GM18867 (cell line): ENCODE measurements around the gene ANKAR.
"Not testable (repeated sequence)": the region's sequence is repeated elsewhere in the genome, so short reads cannot be mapped to it uniquely, and the experiment has no call there.

ENCODE experiments used
- ATAC-seq: cut with Tn5 transposase; IDR thresholded peaks from one replicate; pipeline ENCODE4 v1.9.1; 2021; ENCODE audit warnings: mild to moderate bottlenecking, moderate library complexity; ENCODE audit not compliant: unreplicated experiment

The ANKAR gene

DNA sequence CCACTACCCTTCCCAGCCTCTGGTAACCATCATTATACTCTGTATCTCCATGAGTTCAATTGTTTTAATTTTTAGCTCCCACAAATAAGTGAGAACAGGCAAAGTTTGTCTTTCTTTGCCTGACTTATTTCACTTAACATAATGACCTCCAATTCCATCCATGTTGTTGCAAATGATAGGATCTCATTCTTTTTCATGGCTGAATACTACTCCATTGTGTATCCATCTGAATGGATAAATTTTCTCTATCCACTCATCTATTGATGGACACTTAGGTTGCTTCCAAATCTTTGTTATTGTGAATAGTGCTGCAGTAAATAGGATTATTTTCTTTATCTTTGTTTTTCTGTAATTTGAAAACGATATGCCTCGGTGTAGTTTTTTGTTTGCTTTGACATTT lies 26.2 kb downstream of the ANKAR start:
- no peak for ATAC-seq

DNA sequence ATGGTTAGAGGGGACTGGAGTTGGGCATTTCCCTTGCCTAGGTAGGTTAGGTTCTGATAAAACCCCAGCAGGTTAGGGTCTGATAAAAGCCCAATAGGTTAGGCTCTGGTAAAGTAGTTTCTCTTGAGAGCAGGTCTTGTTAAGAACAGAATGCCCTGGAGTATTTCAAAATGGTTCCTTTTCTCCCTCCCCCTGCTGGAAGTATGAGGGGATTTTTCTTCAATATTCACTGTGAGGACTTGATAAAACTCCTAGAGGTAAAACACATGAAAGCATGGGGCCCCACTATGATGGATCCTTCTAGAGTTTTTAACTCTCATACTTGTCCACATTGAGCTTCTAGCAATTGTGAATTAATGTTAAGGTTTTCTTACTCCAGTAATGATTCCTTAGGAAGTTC lies 27.6 kb downstream of the ANKAR start:
- ATAC-seq: no peak

DNA sequence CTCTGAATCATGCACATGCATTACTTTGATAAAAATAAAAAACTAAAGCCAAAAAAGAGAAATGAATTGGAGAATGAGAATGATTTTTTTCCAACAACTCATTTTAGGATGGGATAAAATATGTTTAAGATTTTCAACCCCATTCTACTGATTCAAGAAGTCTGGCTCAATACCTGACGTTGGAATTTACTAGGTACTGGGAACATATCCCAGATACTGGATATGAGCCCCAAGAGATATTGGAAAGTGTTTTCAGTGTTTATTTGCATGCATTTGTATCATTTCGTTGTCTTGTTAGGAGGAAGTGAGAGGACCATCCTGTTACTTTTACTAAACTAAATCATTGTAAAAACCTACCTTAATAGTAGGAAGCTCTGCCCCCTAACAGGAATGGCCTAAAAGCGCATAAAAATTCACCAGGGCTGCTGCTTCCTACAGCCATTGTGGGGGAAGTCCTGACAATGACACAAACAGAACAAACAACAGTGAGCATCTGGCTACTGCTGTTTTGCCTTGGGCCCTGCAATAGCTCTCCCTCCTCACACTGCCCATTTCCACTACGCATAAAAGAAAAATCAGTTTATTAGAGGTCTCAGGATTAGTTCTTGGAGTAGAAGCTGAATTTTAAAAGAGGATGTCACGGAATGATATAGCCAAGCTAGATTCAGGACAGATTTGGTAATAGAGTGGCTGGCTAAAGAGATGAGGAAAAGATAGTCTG lies 35.2 kb downstream of the ANKAR start:
- no peak for ATAC-seq

DNA sequence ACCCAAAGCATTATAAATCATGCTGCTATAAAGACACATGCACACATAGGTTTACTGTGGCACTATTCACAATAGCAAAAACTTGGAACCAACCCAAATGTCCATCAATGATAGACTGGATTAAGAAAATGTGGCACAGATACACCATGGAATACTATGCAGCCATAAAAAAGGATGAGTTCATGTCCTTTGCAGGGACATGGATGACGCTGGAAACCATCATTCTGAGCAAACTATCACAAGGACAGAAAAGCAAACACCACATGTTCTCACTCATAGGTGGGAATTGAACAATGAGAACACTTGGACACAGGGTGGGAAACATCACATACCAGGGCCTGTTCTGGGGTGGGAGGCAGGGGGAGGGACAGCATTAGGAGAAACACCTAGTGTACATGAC lies 43.1 kb downstream of the ANKAR start:
- ATAC-seq: not testable (repeated sequence)

DNA sequence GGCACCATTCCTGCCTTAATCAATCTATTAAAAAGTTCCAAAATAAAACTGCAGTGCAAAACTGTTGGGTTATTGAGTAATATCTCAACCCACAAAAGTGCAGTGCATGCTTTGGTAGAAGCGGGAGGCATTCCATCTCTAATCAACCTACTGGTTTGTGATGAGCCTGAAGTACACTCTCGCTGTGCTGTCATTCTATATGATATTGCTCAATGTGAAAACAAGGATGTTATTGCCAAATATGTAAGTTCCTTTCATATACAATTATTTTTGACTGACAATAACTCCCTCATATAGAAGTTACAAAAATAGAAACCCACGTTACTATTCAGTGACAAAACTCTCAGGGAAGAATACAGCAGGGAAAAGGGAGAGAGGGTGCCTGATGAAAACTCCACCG lies 45.1 kb downstream of the ANKAR start:
- ATAC-seq: no peak

DNA sequence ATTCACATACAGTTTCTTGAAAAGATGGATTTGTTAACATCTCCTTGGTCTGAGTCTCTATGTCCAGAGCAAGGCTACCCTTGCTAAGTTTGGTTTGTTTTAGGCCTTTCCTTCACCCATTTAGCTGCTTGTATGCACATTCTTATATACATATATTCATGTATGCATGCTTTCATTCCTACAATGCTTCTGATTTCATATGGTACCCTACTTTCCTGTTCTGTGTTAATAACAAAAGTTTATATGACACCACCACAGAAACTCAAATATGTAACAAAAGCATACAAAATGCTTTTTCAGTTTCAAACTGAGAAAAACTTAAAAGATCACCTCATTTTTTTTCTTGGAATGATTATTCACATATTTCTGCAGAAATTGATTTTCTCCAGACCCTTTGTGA lies 48.7 kb downstream of the ANKAR start:
- ATAC-seq: no peak
